ENCODE data around the gene APBA3.

APBA3 gene

GRCh38 chr19:3708207-3708931, 53.1 kb downstream of the APBA3 start, which contains the start of gene TJP3:
TSS of gene TJP3 (plus strand) at chr19:3708384. CDS start at chr19:3728433, 20,049 bp downstream.
- no peak for DNase-seq (ENCODE audit: low read depth, low spot score)
- TF ChIP-seq, protein P1, sequence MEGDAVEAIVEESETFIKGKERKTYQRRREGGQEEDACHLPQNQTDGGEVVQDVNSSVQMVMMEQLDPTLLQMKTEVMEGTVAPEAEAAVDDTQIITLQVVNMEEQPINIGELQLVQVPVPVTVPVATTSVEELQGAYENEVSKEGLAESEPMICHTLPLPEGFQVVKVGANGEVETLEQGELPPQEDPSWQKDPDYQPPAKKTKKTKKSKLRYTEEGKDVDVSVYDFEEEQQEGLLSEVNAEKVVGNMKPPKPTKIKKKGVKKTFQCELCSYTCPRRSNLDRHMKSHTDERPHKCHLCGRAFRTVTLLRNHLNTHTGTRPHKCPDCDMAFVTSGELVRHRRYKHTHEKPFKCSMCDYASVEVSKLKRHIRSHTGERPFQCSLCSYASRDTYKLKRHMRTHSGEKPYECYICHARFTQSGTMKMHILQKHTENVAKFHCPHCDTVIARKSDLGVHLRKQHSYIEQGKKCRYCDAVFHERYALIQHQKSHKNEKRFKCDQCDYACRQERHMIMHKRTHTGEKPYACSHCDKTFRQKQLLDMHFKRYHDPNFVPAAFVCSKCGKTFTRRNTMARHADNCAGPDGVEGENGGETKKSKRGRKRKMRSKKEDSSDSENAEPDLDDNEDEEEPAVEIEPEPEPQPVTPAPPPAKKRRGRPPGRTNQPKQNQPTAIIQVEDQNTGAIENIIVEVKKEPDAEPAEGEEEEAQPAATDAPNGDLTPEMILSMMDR (IDR thresholded peaks at IDR 0.05; ENCODE audit: insufficient read depth, low read length, missing control alignments), result no peak
- CTCF ChIA-PET, result interaction anchor here (1.1 to 7.5 kb wide), 7 partner anchors 9 to 53 kb away, joined by 3 to 63 read pairs (median 5); partner anchors contain the start of gene PIP5K1C
- no peak within 1 kb of the TSS for H3K4me3 ChIP-seq (ENCODE audit: low read depth, low read length)
- POLR2A ChIA-PET, result no interaction called here

DNA sequence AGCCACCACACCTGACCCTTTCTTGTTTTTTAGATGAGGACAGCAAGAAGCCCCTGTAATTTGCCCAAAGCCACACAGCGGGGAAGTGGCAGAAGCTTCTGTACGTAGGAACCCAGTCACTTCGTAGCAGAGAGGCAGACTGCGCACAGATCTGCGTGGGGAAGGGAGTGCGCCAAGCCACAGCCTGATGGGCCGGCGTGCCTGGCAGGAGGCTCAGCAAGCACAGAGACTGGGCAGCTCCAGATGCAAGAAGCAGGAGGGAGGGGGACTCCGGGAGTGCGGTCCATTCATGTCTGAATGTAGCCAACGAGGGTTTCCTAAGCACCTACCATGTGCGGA, 53.7 kb downstream of the APBA3 start:
- no peak for DNase-seq (ENCODE audit: low read depth, low spot score)
- TF ChIP-seq, protein P1 (IDR thresholded peaks at IDR 0.05; ENCODE audit: insufficient read depth, low read length, missing control alignments), result no peak
- H3K4me3 ChIP-seq (ENCODE audit: low read depth, low read length), result no peak overlapping the region
- POLR2A ChIA-PET, result no interaction called here
- CTCF ChIA-PET, result interaction anchor here (1.0 to 7.5 kb wide), 8 partner anchors 8 to 403 kb away, joined by 3 to 63 read pairs (median 4); partner anchors contain the start of gene PIP5K1C

DNA sequence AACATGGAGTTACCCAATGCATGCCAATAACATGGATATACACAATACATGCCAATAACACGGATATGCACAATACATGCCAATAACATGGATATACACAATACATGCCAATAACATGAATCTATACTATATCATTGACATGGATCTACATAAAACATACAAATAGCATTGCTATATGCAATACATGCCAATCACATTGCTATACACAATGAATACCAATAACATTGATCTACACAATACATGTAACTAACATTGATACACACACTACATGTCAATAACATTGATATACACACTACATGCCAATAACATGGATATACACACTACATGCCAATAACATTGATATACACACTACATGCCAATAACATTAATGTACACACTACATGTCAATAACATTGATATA, 60.3 kb downstream of the APBA3 start:
- DNase-seq (ENCODE audit: low read depth, low spot score), result no peak
- CTCF ChIA-PET, result interaction anchor here (0.9 to 4.2 kb wide), 7 partner anchors 9 to 49 kb away, joined by 3 to 33 read pairs (median 5); no protein-coding TSS in a partner anchor
- TF ChIP-seq, protein P1 (IDR thresholded peaks at IDR 0.05; ENCODE audit: insufficient read depth, low read length, missing control alignments), result no peak

More for the DNA sequence above, 60.3 kb downstream of the APBA3 start:
- H3K4me3 ChIP-seq (ENCODE audit: low read depth, low read length), result no peak overlapping the region
- POLR2A ChIA-PET, result no interaction called here
